NCI-H526 treated with DMSO at 0.1 percent for 48 hours (cell line): ENCODE data around the gene RBMY1E.
"Not testable (repeated sequence)": the region's sequence is repeated elsewhere in the genome, so short reads cannot be mapped to it uniquely, and the experiment has no call there.

Experiments used
- DNase-seq: peaks from one replicate; lab custom pipeline; 2025; lab: John Stamatoyannopoulos, UW

Gene RBMY1E

GRCh38 chrY:21917932-21918331 is at the start of gene RBMY1E:
RBMY1E (minus strand) TSS chrY:21918032; CDS start chrY:21916054, 1,978 bp downstream.
- not testable (repeated sequence) for DNase-seq

- DNase-seq, result not testable (repeated sequence)
Observed at GRCh38 chrY:21894426-21894825, 23.4 kb downstream of the RBMY1E start, which contains the start of gene RBMY1D. RBMY1D (minus strand) TSS chrY:21894526; CDS start chrY:21892513, 2,013 bp downstream.

GRCh38 chrY:21869407-21870076 is 48.3 kb downstream of the RBMY1E start:
- DNase-seq, result not testable (repeated sequence)
